Endothelial cell of umbilical vein (primary cell): ENCODE results near the gene RBPJ.

Experiments used
- CTCF ChIP-seq, 2 donors: IDR thresholded peaks; 1 replicate in 1 of 2; 2 replicates in 1 of 2; pipeline ENCODE4 v1.5.1; 2011; ENCODE audit warnings: low read length in 2 of 2, mild to moderate bottlenecking in 2 of 2, moderate library complexity in 2 of 2, control low read depth in 1 of 2, inconsistent platforms in 1 of 2, low read depth in 1 of 2; ENCODE audit not compliant: insufficient read depth in 1 of 2; ENCODE audit errors: extremely low read depth in 1 of 2
- EZH2 ChIP-seq: IDR thresholded peaks from 2 replicates; pipeline ENCODE4 v1.6.1; 2012; ENCODE audit warnings: borderline replicate concordance, low read depth, mild to moderate bottlenecking, moderate library complexity, low read length, inconsistent platforms; ENCODE audit not compliant: severe bottlenecking
- MYC ChIP-seq: IDR thresholded peaks from one replicate; pipeline ENCODE4 v1.6.1; 2011; ENCODE audit warnings: mild to moderate bottlenecking, low read depth, low read length
- POLR2A ChIP-seq: IDR thresholded peaks from 2 replicates; pipeline ENCODE4 v1.6.1; 2012; ENCODE audit warnings: low read depth, mild to moderate bottlenecking, control low read depth, low read length

- no peak for TF ChIP-seq EZH2
- no peak for TF ChIP-seq CTCF (IDR thresholded peaks at IDR 0.05; ENCODE audit: extremely low read depth in 1 of 2, insufficient read depth in 1 of 2, low read depth in 1 of 2, low read length in 2 of 2)
- no peak for TF ChIP-seq POLR2A
- no peak for TF ChIP-seq MYC
These were observed 153.1 kb downstream of the RBPJ start for GRCh38 chr4:26473893-26474292.
